ENCODE measurements around the gene MRLN. TPM values are rescaled to one million over a fixed set of nuclear protein-coding genes. Genes with fewer than 3 reads are reported as not detected.

MRLN gene
- total RNA-seq, 3 donors from 2014 or later = not detected

GRCh38 chr10:59709395-59710125 lies 43.7 kb downstream of the MRLN start, which contains the start of gene SLC16A9:
Gene SLC16A9, minus strand, starts transcription at chr10:59709850. Its CDS starts 25,559 bp downstream, at chr10:59684291.
- Histone ChIP-seq H3K36me3 (no peaks in the 10 kb centered on the region), H3K9me3 (no peaks in the 10 kb centered on the region), H3K4me3 (peak within 1 kb of the TSS; percentile 49 to 85 (median 63)), H3K27ac (peak within 1 kb of the TSS; percentile 33 to 73), H3K27me3 (no peaks in the 10 kb centered on the region), H3K4me1 (peaks cover 0 to 3% of the 10 kb centered on the region in 2 donors)
- DNase-seq (ENCODE audit: low spot score in 2 of 2) = peak; percentile 19 to 56
- TF ChIP-seq POLR2AphosphoS5 (IDR thresholded peaks at IDR 0.05) = no peak
- TF ChIP-seq CTCF (IDR thresholded peaks at IDR 0.05) = peak in 1 of 3 donors; percentile 18
- intact Hi-C loops (cut with DNase I; ENCODE audit: low total_unique reads) = no loop called here

- no peak for TF ChIP-seq POLR2AphosphoS5 (IDR thresholded peaks at IDR 0.05)
- DNase-seq (ENCODE audit: low spot score in 2 of 2) = no peak
- intact Hi-C loops (cut with DNase I; ENCODE audit: low total_unique reads) = no loop called here
- H3K27ac ChIP-seq = peak overlapping the region in 1 of 2 donors; percentile 73
- no peaks in the 10 kb centered on the region for H3K36me3 ChIP-seq
- H3K4me1 ChIP-seq = peaks cover 0 to 3% of the 10 kb centered on the region in 2 donors
- no peaks in the 10 kb centered on the region for H3K27me3 ChIP-seq
- H3K9me3 ChIP-seq = no peaks in the 10 kb centered on the region
- peak overlapping the region; percentile 49 to 85 (median 63) for H3K4me3 ChIP-seq
Observed at GRCh38 chr10:59708816-59709394, 44.4 kb downstream of the MRLN start.

DNA sequence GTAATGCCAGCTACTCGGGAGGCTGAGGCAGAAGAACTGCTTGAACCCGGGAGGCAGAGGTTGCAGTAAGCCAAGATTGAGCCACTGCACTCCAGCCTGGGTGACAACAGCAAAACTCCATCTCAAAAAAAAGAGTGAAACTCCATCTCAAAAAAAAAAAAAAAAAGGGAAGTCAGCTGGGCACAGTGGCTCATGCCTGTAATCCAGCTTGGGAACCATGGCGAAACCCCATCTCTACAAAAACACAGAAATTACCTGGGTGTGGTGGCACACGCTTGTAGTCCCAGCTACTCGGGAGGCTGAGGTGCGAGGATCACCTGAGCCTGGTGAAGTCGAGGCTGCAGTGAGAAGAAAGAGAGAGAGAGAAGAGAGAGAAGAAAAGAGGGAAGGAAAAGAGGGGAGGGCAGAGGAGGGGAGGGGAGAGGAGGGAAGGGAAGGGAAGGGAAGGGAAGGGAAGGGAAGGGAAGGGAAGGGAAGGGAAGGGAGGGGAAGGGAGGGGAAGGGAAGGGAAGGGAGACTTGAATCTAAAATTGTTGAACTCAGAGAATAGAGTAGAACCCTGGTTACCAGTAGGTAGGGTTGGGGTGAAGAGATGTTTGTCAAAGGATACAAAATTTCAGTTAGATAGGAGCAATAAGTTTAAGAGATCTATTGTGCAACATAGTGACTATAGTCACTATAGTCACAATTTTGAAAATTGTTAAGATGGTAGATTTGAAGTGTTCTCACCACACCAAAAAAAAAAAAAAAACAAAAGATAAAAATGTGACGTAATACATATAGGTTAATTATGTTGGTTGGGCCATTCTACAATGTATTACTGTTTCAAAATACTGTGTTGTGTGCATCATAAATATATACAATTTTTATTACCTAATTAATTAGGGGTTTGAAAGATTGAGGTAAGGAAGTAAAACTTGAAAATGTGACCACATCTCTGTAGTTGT lies 46.1 kb downstream of the MRLN start:
- intact Hi-C loops (cut with DNase I; ENCODE audit: low total_unique reads) = no loop called here

DNA sequence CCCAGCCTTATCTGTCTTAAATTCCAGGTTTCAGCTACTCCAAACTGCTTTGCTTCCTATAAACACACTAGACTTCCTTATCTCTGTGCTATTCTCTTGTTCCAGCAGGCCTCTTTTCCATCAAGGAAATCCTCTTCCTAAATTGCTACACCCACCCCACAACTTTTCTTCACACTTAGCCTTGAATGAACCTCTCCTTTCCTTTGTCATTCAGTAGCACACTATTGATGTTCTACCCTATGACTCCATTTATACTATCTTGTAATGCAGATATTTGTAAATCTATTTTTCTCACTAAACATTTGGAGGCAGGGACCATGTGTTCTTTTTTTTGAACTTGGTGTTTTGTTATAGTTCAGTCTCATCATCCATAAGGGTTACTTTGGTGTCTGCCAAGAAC lies 47.3 kb downstream of the MRLN start:
- Histone ChIP-seq H3K27ac (no peak overlapping the region), H3K36me3 (no peaks in the 10 kb centered on the region), H3K4me3 (no peak overlapping the region), H3K27me3 (no peaks in the 10 kb centered on the region), H3K4me1 (peaks cover 0 to 3% of the 10 kb centered on the region in 2 donors), H3K9me3 (no peaks in the 10 kb centered on the region)
- no peak for DNase-seq (ENCODE audit: low spot score in 2 of 2)
- intact Hi-C loops (cut with DNase I; ENCODE audit: low total_unique reads) = no loop called here
- no peak for TF ChIP-seq POLR2AphosphoS5 (IDR thresholded peaks at IDR 0.05)
- TF ChIP-seq POLR2A (IDR thresholded peaks at IDR 0.05) = no peak
- no peak for TF ChIP-seq CTCF (IDR thresholded peaks at IDR 0.05)

More for the DNA sequence above, 46.1 kb downstream of the MRLN start:
- H3K36me3 ChIP-seq = no peaks in the 10 kb centered on the region
- H3K27ac ChIP-seq = no peak overlapping the region
- DNase-seq (ENCODE audit: low spot score in 2 of 2) = no peak
- peaks cover 0 to 3% of the 10 kb centered on the region in 2 donors for H3K4me1 ChIP-seq
- H3K9me3 ChIP-seq = no peaks in the 10 kb centered on the region
- TF ChIP-seq POLR2AphosphoS5 (IDR thresholded peaks at IDR 0.05) (no peak), POLR2A (IDR thresholded peaks at IDR 0.05) (no peak), CTCF (IDR thresholded peaks at IDR 0.05) (no peak)
- H3K4me3 ChIP-seq = no peak overlapping the region
- H3K27me3 ChIP-seq = no peaks in the 10 kb centered on the region

DNA sequence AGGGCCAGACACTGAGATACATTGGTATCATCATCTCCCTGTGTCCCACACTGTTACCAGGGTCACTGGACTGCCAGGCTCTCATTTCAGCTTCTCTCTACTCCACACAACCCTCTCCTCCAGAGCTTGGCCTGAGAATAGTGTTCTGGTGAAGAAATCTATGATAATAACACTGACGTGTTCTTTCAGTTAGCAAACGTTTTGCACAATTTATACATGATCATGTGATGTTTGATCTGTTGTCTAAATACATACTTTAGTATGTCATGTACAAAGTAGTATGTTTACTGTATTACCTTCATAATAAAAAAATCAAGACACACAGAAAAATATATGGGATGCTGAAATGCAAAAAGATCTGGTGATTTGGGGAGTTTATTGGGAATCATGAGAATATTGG lies 48.6 kb downstream of the MRLN start:
- H3K9me3 ChIP-seq = no peaks in the 10 kb centered on the region
- H3K27me3 ChIP-seq = no peaks in the 10 kb centered on the region
- no peak for DNase-seq (ENCODE audit: low spot score in 2 of 2)
- intact Hi-C loops (cut with DNase I; ENCODE audit: low total_unique reads) = no loop called here
- H3K4me3 ChIP-seq = no peak overlapping the region
- TF ChIP-seq POLR2AphosphoS5 (IDR thresholded peaks at IDR 0.05) (no peak), POLR2A (IDR thresholded peaks at IDR 0.05) (no peak)
- H3K27ac ChIP-seq = no peak overlapping the region
- no peaks in the 10 kb centered on the region for H3K36me3 ChIP-seq
- no peaks in the 10 kb centered on the region for H3K4me1 ChIP-seq

Data from breast epithelium (tissue), 4 donors.